GM19043 (cell line): ENCODE data around the gene DRD3.
A peak's percentile ranks its signal among the peaks of the same experiment; 100 is the strongest.

Experiments
- ATAC-seq: cut with Tn5 transposase; IDR thresholded peaks from one replicate; pipeline ENCODE4 v1.9.1; 2021; ENCODE audit warnings: low read depth; ENCODE audit not compliant: unreplicated experiment

DRD3 gene

GRCh38 chr3:114178770-114179368 lies at the start of gene DRD3:
DRD3 (minus strand) TSS chr3:114179052; CDS start chr3:114171992, 7,060 bp downstream.
- ATAC-seq: no peak

GRCh38 chr3:114227076-114227475 lies 48.2 kb upstream of the DRD3 start:
- no peak for ATAC-seq

- no peak for ATAC-seq
Measured at GRCh38 chr3:114226313-114226712, 47.5 kb upstream of the DRD3 start.

- ATAC-seq: peak; percentile 84
Measured at GRCh38 chr3:114223143-114223542, 44.3 kb upstream of the DRD3 start.

GRCh38 chr3:114221881-114222264 lies 43.0 kb upstream of the DRD3 start:
- no peak for ATAC-seq

- ATAC-seq: no peak
Measured at GRCh38 chr3:114221165-114221880, 42.5 kb upstream of the DRD3 start.

GRCh38 chr3:114219741-114220140 lies 40.9 kb upstream of the DRD3 start:
- ATAC-seq: no peak

GRCh38 chr3:114218578-114219185 lies 39.8 kb upstream of the DRD3 start:
- ATAC-seq: no peak

- ATAC-seq: no peak
Measured at GRCh38 chr3:114218006-114218405, 39.2 kb upstream of the DRD3 start.

- no peak for ATAC-seq
Measured at GRCh38 chr3:114217266-114217665, 38.4 kb upstream of the DRD3 start.

GRCh38 chr3:114216186-114216970 lies 37.5 kb upstream of the DRD3 start:
- no peak for ATAC-seq

- peak; percentile 17 for ATAC-seq
Measured at GRCh38 chr3:114214542-114215341, 35.9 kb upstream of the DRD3 start.

GRCh38 chr3:114213627-114214541 lies 35.0 kb upstream of the DRD3 start:
- peak; percentile 80 for ATAC-seq

- ATAC-seq: peak; percentile 3
Measured at GRCh38 chr3:114213292-114213626, 34.4 kb upstream of the DRD3 start.

GRCh38 chr3:114212646-114213045 lies 33.8 kb upstream of the DRD3 start:
- ATAC-seq: no peak

GRCh38 chr3:114207768-114208167 lies 28.9 kb upstream of the DRD3 start:
- peak; percentile 90 for ATAC-seq

GRCh38 chr3:114206342-114206741 lies 27.5 kb upstream of the DRD3 start:
- ATAC-seq: no peak

- ATAC-seq: no peak
Measured at GRCh38 chr3:114205541-114205940, 26.7 kb upstream of the DRD3 start.

GRCh38 chr3:114194750-114195149 lies 15.9 kb upstream of the DRD3 start:
- no peak for ATAC-seq
